Right lobe of liver (tissue), 4 donors: Measurements from ENCODE around the gene SLC44A2.

Source experiments
- POLR2A ChIP-seq: fragments of 450-650 bp; IDR thresholded peaks from one replicate; pipeline ENCODE4 v1.6.1; 2017; ENCODE audit warnings: antibody characterized with exemption, mild to moderate bottlenecking
- TF ChIP-seq, protein P1 (sequence below), 4 donors: fragments of 200-600 bp in 3 of 4; fragments of 450-650 bp in 1 of 4; IDR thresholded peaks; one replicate each; pipeline versions ENCODE4 v1.5.1 to v1.8.0; 2016 to 2022; ENCODE audit warnings: antibody characterized with exemption in 4 of 4, mild to moderate bottlenecking in 2 of 4
- donor health status: DM: no; HTN: no; CAD: no.
- donor health status: DM: no; HTN: no; CAD: no.
- donor health status: DM: no; HTN: yes; CAD: no.

DNA sequence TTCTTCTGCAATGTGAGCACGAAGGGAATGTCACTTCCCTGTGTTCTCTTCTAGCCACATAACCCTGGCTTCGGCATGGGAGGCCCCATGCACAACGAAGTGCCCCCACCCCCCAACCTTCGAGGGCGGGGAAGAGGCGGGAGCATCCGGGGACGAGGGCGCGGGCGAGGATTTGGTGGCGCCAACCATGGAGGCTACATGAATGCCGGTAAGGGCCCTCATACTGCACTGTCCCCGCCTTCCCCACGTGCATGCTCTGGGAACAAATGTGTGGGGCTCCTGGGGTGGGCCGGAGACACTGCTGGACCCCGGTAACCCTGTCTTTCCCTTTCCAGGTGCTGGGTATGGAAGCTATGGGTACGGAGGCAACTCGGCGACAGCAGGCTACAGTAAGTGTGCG, 58.2 kb downstream of the SLC44A2 start:
- TF ChIP-seq, protein P1, sequence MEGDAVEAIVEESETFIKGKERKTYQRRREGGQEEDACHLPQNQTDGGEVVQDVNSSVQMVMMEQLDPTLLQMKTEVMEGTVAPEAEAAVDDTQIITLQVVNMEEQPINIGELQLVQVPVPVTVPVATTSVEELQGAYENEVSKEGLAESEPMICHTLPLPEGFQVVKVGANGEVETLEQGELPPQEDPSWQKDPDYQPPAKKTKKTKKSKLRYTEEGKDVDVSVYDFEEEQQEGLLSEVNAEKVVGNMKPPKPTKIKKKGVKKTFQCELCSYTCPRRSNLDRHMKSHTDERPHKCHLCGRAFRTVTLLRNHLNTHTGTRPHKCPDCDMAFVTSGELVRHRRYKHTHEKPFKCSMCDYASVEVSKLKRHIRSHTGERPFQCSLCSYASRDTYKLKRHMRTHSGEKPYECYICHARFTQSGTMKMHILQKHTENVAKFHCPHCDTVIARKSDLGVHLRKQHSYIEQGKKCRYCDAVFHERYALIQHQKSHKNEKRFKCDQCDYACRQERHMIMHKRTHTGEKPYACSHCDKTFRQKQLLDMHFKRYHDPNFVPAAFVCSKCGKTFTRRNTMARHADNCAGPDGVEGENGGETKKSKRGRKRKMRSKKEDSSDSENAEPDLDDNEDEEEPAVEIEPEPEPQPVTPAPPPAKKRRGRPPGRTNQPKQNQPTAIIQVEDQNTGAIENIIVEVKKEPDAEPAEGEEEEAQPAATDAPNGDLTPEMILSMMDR (IDR thresholded peaks at IDR 0.05), result no peak
- no peak for TF ChIP-seq POLR2A
